SK-N-SH (cell line): Measurements from ENCODE around the gene GATM. TPM values are rescaled to one million over a fixed set of nuclear protein-coding genes. Genes with fewer than 3 reads are reported as not detected.

ENCODE experiments used
- CTCF ChIA-PET: fragments of 300-600, 350-600 bp; formaldehyde crosslinking; extraction: SDS; loops from one replicate; lab custom pipeline; 2021; lab: Yijun Ruan, JAX
- POLR2A ChIA-PET: fragments of 350-600 bp; sonication (Branson Sonifier 250); formaldehyde crosslinking; extraction: SDS; loops from one replicate; lab custom pipeline; 2020; ENCODE audit warnings: antibody characterized with exemption, inconsistent platforms; lab: Yijun Ruan, JAX
- DNase-seq: peaks from one replicate; pipeline ENCODE4 v3.0.0; 2012
- H2AFZ ChIP-seq: fragments of 200-600 bp; sonication (generic); 2 replicates; pipeline ENCODE4 v1.8.1; 2016; ENCODE audit warnings: antibody characterized with exemption, mild to moderate bottlenecking, low read depth
- H3F3A ChIP-seq: fragments of 200-600 bp; sonication (generic); replicated peaks from 2 replicates; pipeline ENCODE3; 2016; ENCODE audit warnings: antibody characterized with exemption, mild to moderate bottlenecking; ENCODE audit not compliant: insufficient read depth
- H3K27ac ChIP-seq, 2 experiments: fragments of 200-500 bp in 1 of 2; fragments of 200-600 bp in 1 of 2; sonication (Bioruptor generic) in 1 of 2; sonication (generic), shearing (Covaris generic) in 1 of 2; 2 replicates each; pipeline versions ENCODE4 v1.5.1 to v1.6.1; 2014 to 2016; ENCODE audit warnings: low read depth in 2 of 2, inconsistent platforms in 1 of 2, low read length in 1 of 2, mild to moderate bottlenecking in 1 of 2, mixed read lengths in 1 of 2
- H3K27me3 ChIP-seq: fragments of 200-600 bp; sonication (generic), shearing (Covaris generic); 2 replicates; pipeline ENCODE4 v1.6.1; 2016; ENCODE audit warnings: mixed run types; ENCODE audit not compliant: insufficient read depth
- H3K36me3 ChIP-seq, 2 experiments: fragments of 200-500 bp in 1 of 2; fragments of 200-600 bp in 1 of 2; sonication (Bioruptor generic) in 1 of 2; sonication (generic) in 1 of 2; replicated peaks in 1 of 2; 2 replicates each; pipeline versions ENCODE3 to v1.5.1; 2014 to 2016; ENCODE audit warnings: low read length in 1 of 2, mild to moderate bottlenecking in 1 of 2; ENCODE audit not compliant: insufficient read depth in 2 of 2, control insufficient read depth in 1 of 2
- H3K4me1 ChIP-seq, 2 experiments: fragments of 200-500 bp in 1 of 2; fragments of 200-600 bp in 1 of 2; sonication (Bioruptor generic) in 1 of 2; sonication (generic), shearing (Covaris generic) in 1 of 2; 2 replicates each; pipeline versions ENCODE4 v1.5.1 to v1.6.1; 2014 to 2016; ENCODE audit warnings: low read depth in 1 of 2, low read length in 1 of 2, mixed run types in 1 of 2; ENCODE audit not compliant: insufficient read depth in 2 of 2, control insufficient read depth in 1 of 2
- H3K4me2 ChIP-seq: fragments of 200-600 bp; sonication (generic), shearing (Covaris generic); 2 replicates; pipeline ENCODE4 v1.6.1; 2017; ENCODE audit warnings: mixed run types
- H3K4me3 ChIP-seq, 2 experiments: fragments of 200-500 bp in 1 of 2; fragments of 200-600 bp in 1 of 2; sonication (Bioruptor generic) in 1 of 2; sonication (generic), shearing (Covaris generic) in 1 of 2; 2 replicates each; pipeline versions ENCODE4 v1.5.1 to v1.8.1; 2014 to 2016; ENCODE audit warnings: low read depth in 2 of 2, inconsistent platforms in 1 of 2, low read length in 1 of 2, mild to moderate bottlenecking in 1 of 2, mixed read lengths in 1 of 2, moderate library complexity in 1 of 2
- H3K79me2 ChIP-seq: fragments of 200-600 bp; sonication (generic); 2 replicates; pipeline ENCODE4 v1.8.1; 2017; ENCODE audit warnings: mild to moderate bottlenecking; ENCODE audit not compliant: insufficient read depth
- H3K9ac ChIP-seq: fragments of 200-600 bp; sonication (generic); 2 replicates; pipeline ENCODE4 v1.6.1; 2017; ENCODE audit warnings: mixed run types
- H3K9me2 ChIP-seq: fragments of 200-600 bp; sonication (generic); 2 replicates; pipeline ENCODE4 v1.6.1; 2017; ENCODE audit warnings: mixed run types
- H3K9me3 ChIP-seq: fragments of 200-600 bp; sonication (generic); 2 replicates; pipeline ENCODE4 v1.6.1; 2017; ENCODE audit warnings: mixed run types, mild to moderate bottlenecking, moderate library complexity
- H4K20me1 ChIP-seq: fragments of 200-600 bp; sonication (generic); 2 replicates; pipeline ENCODE4 v1.6.1; 2017; ENCODE audit warnings: mild to moderate bottlenecking, mixed run types; ENCODE audit not compliant: insufficient read depth
- CHD2 ChIP-seq: fragments of 150-350 bp; IDR thresholded peaks from 2 replicates; pipeline ENCODE4 v1.6.1; 2018; ENCODE audit warnings: low read length; ENCODE audit not compliant: partially characterized antibody
- CTCF ChIP-seq: fragments of 200-600 bp; sonication (generic); IDR thresholded peaks from 2 replicates; pipeline ENCODE4 v1.6.1; 2017; ENCODE audit warnings: antibody characterized with exemption, mild to moderate bottlenecking, moderate library complexity
- ELF1 ChIP-seq: IDR thresholded peaks from 2 replicates; pipeline ENCODE4 v1.4.0; 2012
- FOSL2 ChIP-seq: IDR thresholded peaks from 2 replicates; pipeline ENCODE4 v1.4.0; 2012; ENCODE audit warnings: low read depth, mild to moderate bottlenecking, moderate library complexity, borderline replicate concordance
- FOXJ3 ChIP-seq: sonication (generic); formaldehyde crosslinking; IDR thresholded peaks from 2 replicates; pipeline ENCODE4 v1.5.1; 2020; ENCODE audit warnings: mild to moderate bottlenecking, missing genetic modification reagents
- GATA2 ChIP-seq: sonication (generic); formaldehyde crosslinking; IDR thresholded peaks from 2 replicates; pipeline ENCODE4 v1.5.0; 2020; ENCODE audit warnings: mild to moderate bottlenecking, missing genetic modification reagents
- JUND ChIP-seq: IDR thresholded peaks from 2 replicates; pipeline ENCODE4 v1.4.0; 2012
- MEF2A ChIP-seq: IDR thresholded peaks from 2 replicates; pipeline ENCODE4 v1.4.0; 2012; ENCODE audit warnings: low read depth, borderline replicate concordance
- MXI1 ChIP-seq: IDR thresholded peaks from 2 replicates; pipeline ENCODE4 v1.6.1; 2012; ENCODE audit warnings: mild to moderate bottlenecking, low read depth, low read length, improper control_type of control experiment
- NFIC ChIP-seq: IDR thresholded peaks from 2 replicates; pipeline ENCODE4 v1.4.0; 2012; ENCODE audit warnings: borderline replicate concordance
- NRF1 ChIP-seq: IDR thresholded peaks from 2 replicates; pipeline ENCODE4 v1.6.1; 2012; ENCODE audit warnings: low read depth, mild to moderate bottlenecking, low read length
- PBX3 ChIP-seq: IDR thresholded peaks from 2 replicates; pipeline ENCODE4; 2012
- POLR2AphosphoS5 ChIP-seq: IDR thresholded peaks from 2 replicates; pipeline ENCODE4 v1.6.1; 2012; ENCODE audit warnings: low read depth, low read length
- RFX5 ChIP-seq: IDR thresholded peaks from 2 replicates; pipeline ENCODE4 v1.6.1; 2012; ENCODE audit warnings: mild to moderate bottlenecking, improper control_type of control experiment, low read length
- SIN3A ChIP-seq: IDR thresholded peaks from 2 replicates; pipeline ENCODE4 v1.6.1; 2012; ENCODE audit warnings: low read depth, mild to moderate bottlenecking, low read length, moderate library complexity, borderline replicate concordance
- SMC3 ChIP-seq: IDR thresholded peaks from 2 replicates; pipeline ENCODE4 v1.6.1; 2012; ENCODE audit warnings: low read depth, low read length, improper control_type of control experiment
- TEAD4 ChIP-seq: IDR thresholded peaks from 2 replicates; pipeline ENCODE4 v1.4.0; 2012; ENCODE audit warnings: mild to moderate bottlenecking, borderline replicate concordance; ENCODE audit not compliant: insufficient read depth
- WGBS: methylation state at CpG from one replicate; pipeline ENCODE4 v1.1.6; 2017; ENCODE audit warnings: low lambda C conversion rate; 5-methylcytosine and 5-hydroxymethylcytosine counted together
- polyA plus RNA-seq, 3 experiments: library from polyadenylated mRNA; depleted of rRNA; stranded (reverse); fragments of >200 nt; gene quantifications; 2 replicates each; pipeline ENCODE4 v1.2.3, GENCODE V29; 2012
- TF ChIP-seq, protein P1 (sequence below): fragments of 150-350 bp; IDR thresholded peaks from 2 replicates; pipeline ENCODE4 v1.6.1; 2016; ENCODE audit warnings: mild to moderate bottlenecking, low read depth, low read length
- TF ChIP-seq, protein P2 (sequence below): IDR thresholded peaks from 2 replicates; pipeline ENCODE4 v1.4.0; 2012; ENCODE audit warnings: low read depth, borderline replicate concordance

The GATM gene
- polyA plus RNA-seq, 1 of the 3 experiments (the other 2 are of a cell fraction), result 0.58 TPM

DNA sequence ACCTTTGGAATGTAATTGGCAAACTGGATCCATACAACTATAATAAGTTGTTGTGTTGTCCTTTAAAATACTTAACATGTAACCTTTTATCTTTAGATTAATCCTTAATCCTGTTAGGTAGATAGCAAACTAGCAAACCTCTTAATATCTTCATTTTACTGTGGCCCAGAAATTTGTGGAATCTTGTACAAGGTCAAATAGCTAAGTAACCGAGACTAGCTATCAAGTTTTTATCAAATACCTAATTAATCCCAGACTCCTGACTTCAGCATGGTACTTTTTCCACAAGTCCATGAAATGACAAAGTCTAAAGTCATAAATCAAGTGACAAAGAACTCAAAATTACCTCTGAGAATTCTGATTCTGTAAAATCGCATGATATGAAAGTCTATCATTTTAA, 4.4 kb downstream of the GATM start:
- Histone ChIP-seq H3K4me3 (no peak overlapping the region), H3K4me2 (no peak overlapping the region), H3K27ac (no peak overlapping the region), H4K20me1 (no peaks in the 10 kb centered on the region), H3K9me2 (no peaks in the 10 kb centered on the region), H2AFZ (no peak overlapping the region), H3K79me2 (no peaks in the 10 kb centered on the region), H3K9me3 (no peaks in the 10 kb centered on the region), H3K9ac (no peak overlapping the region), H3K4me1 (peaks cover 0 to 8% of the 10 kb centered on the region in 2 experiments; a peak in 1 of 4 replicates), H3K27me3 (peaks cover 29% of the 10 kb centered on the region; the same call in 1 of the 2 replicates), H3K36me3 (no peaks in the 10 kb centered on the region), H3F3A (no peaks in the 10 kb centered on the region)
- 67% methylated on average over 2 of the region's 2 CpGs for WGBS
- ChIA-PET CTCF (interaction anchor here (1.5 kb wide), 1 partner anchor 15 kb away, joined by 3 read pairs; no protein-coding TSS in a partner anchor), POLR2A (no interaction called here)
- TF ChIP-seq CTCF, result no peak
- TF ChIP-seq NFIC, result no peak
- no peak for TF ChIP-seq SMC3
- TF ChIP-seq MEF2A, result no peak
- TF ChIP-seq MXI1, result no peak
- TF ChIP-seq, protein P1, sequence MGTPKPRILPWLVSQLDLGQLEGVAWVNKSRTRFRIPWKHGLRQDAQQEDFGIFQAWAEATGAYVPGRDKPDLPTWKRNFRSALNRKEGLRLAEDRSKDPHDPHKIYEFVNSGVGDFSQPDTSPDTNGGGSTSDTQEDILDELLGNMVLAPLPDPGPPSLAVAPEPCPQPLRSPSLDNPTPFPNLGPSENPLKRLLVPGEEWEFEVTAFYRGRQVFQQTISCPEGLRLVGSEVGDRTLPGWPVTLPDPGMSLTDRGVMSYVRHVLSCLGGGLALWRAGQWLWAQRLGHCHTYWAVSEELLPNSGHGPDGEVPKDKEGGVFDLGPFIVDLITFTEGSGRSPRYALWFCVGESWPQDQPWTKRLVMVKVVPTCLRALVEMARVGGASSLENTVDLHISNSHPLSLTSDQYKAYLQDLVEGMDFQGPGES, result no peak
- no peak for TF ChIP-seq RFX5
- TF ChIP-seq CHD2, result no peak
- TF ChIP-seq ELF1, result no peak
- TF ChIP-seq JUND, result no peak
- no peak for TF ChIP-seq PBX3
- DNase-seq, result no peak

- WGBS, result 72% methylated on average over 7 of the region's 7 CpGs
- ChIA-PET CTCF (interaction anchor here (1.0 to 1.5 kb wide), 5 partner anchors 13 to 254 kb away, joined by 3 to 6 read pairs (median 3); no protein-coding TSS in a partner anchor), POLR2A (no interaction called here)
- H3K4me1 ChIP-seq, result no peaks in the 10 kb centered on the region; a peak in 1 of 4 replicates
- TF ChIP-seq FOXJ3 (CRISPR knock-in tag), result no peak
- no peak for TF ChIP-seq TEAD4
- TF ChIP-seq SIN3A, result no peak
- no peak for TF ChIP-seq RFX5
- no peak for TF ChIP-seq POLR2AphosphoS5
- no peak for TF ChIP-seq GATA2 (CRISPR knock-in tag)
- TF ChIP-seq, protein P2, sequence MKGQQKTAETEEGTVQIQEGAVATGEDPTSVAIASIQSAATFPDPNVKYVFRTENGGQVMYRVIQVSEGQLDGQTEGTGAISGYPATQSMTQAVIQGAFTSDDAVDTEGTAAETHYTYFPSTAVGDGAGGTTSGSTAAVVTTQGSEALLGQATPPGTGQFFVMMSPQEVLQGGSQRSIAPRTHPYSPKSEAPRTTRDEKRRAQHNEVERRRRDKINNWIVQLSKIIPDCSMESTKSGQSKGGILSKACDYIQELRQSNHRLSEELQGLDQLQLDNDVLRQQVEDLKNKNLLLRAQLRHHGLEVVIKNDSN, result no peak
- no peak for TF ChIP-seq JUND
- no peak for TF ChIP-seq FOSL2
- TF ChIP-seq NRF1, result no peak
- H4K20me1 ChIP-seq, result no peaks in the 10 kb centered on the region
- no peak overlapping the region for H2AFZ ChIP-seq
- H3K79me2 ChIP-seq, result no peaks in the 10 kb centered on the region
- no peak overlapping the region for H3K27ac ChIP-seq
- no peak overlapping the region for H3K9ac ChIP-seq
- no peaks in the 10 kb centered on the region for H3K9me2 ChIP-seq
- no peaks in the 10 kb centered on the region for H3K36me3 ChIP-seq
- DNase-seq, result no peak
- no peaks in the 10 kb centered on the region for H3K9me3 ChIP-seq
- H3F3A ChIP-seq, result no peaks in the 10 kb centered on the region
- H3K4me3 ChIP-seq, result no peak overlapping the region
- H3K27me3 ChIP-seq, result peaks cover 26% of the 10 kb centered on the region; the same call in 1 of the 2 replicates
- no peak overlapping the region for H3K4me2 ChIP-seq
Observed at GRCh38 chr15:45372041-45372995, 6.0 kb downstream of the GATM start.
